Activated CD4-positive, alpha-beta memory T cell treated with anti-CD3 and anti-CD28 coated beads for 36 hours (primary cell): ENCODE data around the gene KRTAP20-1. TPM values are rescaled to one million over a fixed set of nuclear protein-coding genes. Genes with fewer than 3 reads are reported as not detected.

Experiments
- total RNA-seq, 2 experiments: library from RNA; stranded (reverse); gene quantifications; one replicate each; pipeline ENCODE4 v1.2.3, GENCODE V29; 2021

The KRTAP20-1 gene
- total RNA-seq, 2 experiments from 2014 or later, result not detected

Other genes with a start within 250 kb of the KRTAP20-1 start
- not detected for gene KRTAP13-2, start 244.2 kb upstream of the KRTAP20-1 start, total RNA-seq
- not detected for gene KRTAP13-1, start 220.4 kb upstream of the KRTAP20-1 start, total RNA-seq
- gene KRTAP13-3, start 190.5 kb upstream of the KRTAP20-1 start, total RNA-seq, result not detected
- not detected for gene KRTAP13-4, start 186.2 kb upstream of the KRTAP20-1 start, total RNA-seq
- not detected for gene KRTAP15-1, start 176.2 kb upstream of the KRTAP20-1 start, total RNA-seq
- gene KRTAP19-1, start 136.1 kb upstream of the KRTAP20-1 start, total RNA-seq, result not detected
- gene KRTAP19-2, start 129.0 kb upstream of the KRTAP20-1 start, total RNA-seq, result not detected
- gene KRTAP19-3, start 124.4 kb upstream of the KRTAP20-1 start, total RNA-seq, result not detected
- not detected for gene KRTAP19-4, start 119.3 kb upstream of the KRTAP20-1 start, total RNA-seq
- not detected for gene KRTAP19-5, start 114.3 kb upstream of the KRTAP20-1 start, total RNA-seq
- not detected for gene KRTAP19-6, start 74.6 kb upstream of the KRTAP20-1 start, total RNA-seq
- not detected for gene KRTAP19-7, start 55.1 kb upstream of the KRTAP20-1 start, total RNA-seq
- gene KRTAP22-2, start 26.0 kb upstream of the KRTAP20-1 start, total RNA-seq, result not detected
- not detected for gene KRTAP6-3, start 24.0 kb upstream of the KRTAP20-1 start, total RNA-seq
- not detected for gene KRTAP6-2, start 17.5 kb upstream of the KRTAP20-1 start, total RNA-seq
- not detected for gene KRTAP22-1, start 15.3 kb upstream of the KRTAP20-1 start, total RNA-seq
- gene KRTAP6-1, start 2.5 kb upstream of the KRTAP20-1 start, total RNA-seq, result not detected
- gene KRTAP20-4, start 4.2 kb downstream of the KRTAP20-1 start, total RNA-seq, result not detected
- not detected for gene KRTAP20-2, start 18.8 kb downstream of the KRTAP20-1 start, total RNA-seq
- gene KRTAP20-3, start 26.4 kb downstream of the KRTAP20-1 start, total RNA-seq, result not detected
- gene KRTAP21-3, start 102.4 kb downstream of the KRTAP20-1 start, total RNA-seq, result not detected
- gene KRTAP21-2, start 130.8 kb downstream of the KRTAP20-1 start, total RNA-seq, result not detected
- gene KRTAP21-1, start 139.0 kb downstream of the KRTAP20-1 start, total RNA-seq, result not detected
- gene KRTAP8-1, start 196.8 kb downstream of the KRTAP20-1 start, total RNA-seq, result not detected
- gene KRTAP7-1, start 213.3 kb downstream of the KRTAP20-1 start, total RNA-seq, result not detected